Stimulated activated CD8-positive, alpha-beta memory T cell treated with anti-CD3 and anti-CD28 coated beads, Interleukin-4, amount 100 ng/mL, for 4 hours (primary cell): ENCODE measurements around the gene RPEL1.
"Not testable (repeated sequence)": the region's sequence is repeated elsewhere in the genome, so short reads cannot be mapped to it uniquely, and the experiment has no call there.

Experiments
- DNase-seq, 2 donors: peaks; one replicate each; pipeline ENCODE4 v3.0.0-alpha.2; 2020; ENCODE audit warnings: low read depth in 2 of 2, low spot score in 1 of 2

Gene RPEL1

DNA sequence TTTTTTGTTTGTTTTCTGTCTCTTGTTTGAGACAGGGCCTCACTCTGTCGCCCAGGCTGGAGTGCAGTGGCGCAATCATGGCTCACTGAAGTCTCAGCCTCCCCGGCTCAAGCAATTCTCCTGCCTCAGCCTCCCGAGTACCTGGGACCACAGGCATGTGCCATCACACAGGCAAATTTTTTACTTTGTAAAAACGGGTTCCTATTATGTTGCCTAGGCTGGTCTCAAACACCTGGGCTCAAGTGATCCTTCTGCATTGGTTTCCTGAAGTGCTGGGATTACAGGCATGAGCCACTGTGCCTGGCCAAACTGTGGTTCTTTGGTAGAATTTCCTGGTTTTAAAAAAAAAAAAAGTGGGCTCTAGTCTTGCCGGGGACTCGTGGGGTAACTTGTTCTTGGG, at the start of gene RPEL1:
TSS of gene RPEL1 (plus strand) at position 301 of the 400 bp plus-strand sequence. CDS start 110 bp downstream, outside the sequence.
- not testable (repeated sequence) for DNase-seq

GRCh38 chr10:103196516-103196915, 49.2 kb upstream of the RPEL1 start:
- DNase-seq, result no peak

DNA sequence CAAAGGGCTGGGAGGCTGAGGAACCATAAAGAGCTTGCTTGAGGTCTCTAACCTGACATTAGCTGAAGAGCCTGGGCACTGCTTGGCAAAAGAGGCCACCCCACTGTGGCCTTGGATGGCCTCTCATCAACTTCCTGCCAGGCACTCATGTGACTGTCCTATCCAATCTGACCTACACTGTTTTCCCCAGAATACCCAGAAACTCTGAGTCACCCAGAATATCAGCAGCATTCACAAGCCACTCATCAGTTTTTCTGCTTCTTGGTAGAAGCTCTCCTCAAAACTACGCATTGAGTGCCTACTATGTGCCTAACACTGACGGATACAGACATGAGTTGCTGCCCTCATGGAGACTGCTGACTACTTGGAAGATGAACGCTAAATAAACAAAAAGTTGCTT, 48.5 kb upstream of the RPEL1 start:
- DNase-seq, result no peak

DNA sequence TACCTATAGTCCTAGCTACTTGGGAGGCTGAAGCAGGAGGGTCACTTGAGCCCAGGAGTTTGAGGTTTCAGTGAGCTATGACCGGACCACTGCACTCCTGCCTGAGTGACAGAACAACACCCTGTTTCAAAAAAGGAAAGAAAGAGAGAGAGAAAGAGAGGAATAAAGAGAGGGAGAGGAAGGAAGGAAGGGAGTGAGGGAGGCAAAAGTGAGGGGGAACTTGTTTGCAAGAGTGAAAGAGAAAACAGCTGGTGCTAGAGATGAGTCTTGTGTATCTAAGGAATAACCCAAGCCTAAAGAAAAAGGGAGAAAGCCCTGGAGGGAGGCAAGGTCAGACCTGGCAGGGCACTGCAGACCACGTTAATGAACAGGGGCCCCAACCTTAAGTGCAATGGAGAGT, 47.8 kb upstream of the RPEL1 start:
- no peak for DNase-seq

DNA sequence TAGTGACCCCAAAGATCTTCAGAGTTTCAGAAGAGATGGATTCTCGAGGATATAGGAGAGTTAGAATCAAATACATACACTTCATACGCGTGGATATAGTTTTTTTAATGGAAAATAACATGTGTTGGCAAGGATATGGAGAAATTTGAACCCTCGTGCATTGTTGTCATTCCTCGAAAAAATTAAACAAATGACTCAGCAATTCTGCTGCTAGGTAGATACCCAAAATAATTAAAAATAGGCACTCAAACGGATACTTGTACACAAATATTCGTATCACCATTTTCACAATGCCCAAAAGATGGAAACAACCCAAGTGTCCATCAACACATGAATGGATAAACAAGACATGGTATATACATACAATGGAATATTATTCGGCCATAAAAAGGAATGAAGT, 47.0 kb upstream of the RPEL1 start:
- DNase-seq, result no peak

- no peak for DNase-seq
Observed at GRCh38 chr10:103199488-103199887, 46.2 kb upstream of the RPEL1 start.

- DNase-seq, result no peak
Observed at GRCh38 chr10:103202319-103202718, 43.4 kb upstream of the RPEL1 start.

DNA sequence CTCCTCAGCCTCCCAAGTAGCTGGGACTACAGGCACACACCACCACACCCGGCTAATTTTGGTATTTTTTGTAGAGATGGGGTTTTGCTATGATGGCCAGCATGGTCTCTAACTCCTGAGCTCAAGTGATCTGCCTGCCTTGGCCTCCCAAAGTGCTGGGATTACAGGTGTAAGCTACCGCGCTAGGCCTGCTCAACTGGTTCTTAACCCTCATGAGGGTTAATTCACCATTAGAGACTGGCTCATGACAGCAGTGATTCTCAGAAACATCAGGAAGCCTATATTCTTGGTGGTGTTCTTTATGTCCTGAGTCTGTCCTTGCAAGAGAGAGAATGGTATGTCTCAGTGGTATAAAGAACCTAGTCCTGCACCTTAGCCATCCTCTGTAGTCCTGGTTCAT, 42.2 kb upstream of the RPEL1 start:
- DNase-seq, result no peak

DNA sequence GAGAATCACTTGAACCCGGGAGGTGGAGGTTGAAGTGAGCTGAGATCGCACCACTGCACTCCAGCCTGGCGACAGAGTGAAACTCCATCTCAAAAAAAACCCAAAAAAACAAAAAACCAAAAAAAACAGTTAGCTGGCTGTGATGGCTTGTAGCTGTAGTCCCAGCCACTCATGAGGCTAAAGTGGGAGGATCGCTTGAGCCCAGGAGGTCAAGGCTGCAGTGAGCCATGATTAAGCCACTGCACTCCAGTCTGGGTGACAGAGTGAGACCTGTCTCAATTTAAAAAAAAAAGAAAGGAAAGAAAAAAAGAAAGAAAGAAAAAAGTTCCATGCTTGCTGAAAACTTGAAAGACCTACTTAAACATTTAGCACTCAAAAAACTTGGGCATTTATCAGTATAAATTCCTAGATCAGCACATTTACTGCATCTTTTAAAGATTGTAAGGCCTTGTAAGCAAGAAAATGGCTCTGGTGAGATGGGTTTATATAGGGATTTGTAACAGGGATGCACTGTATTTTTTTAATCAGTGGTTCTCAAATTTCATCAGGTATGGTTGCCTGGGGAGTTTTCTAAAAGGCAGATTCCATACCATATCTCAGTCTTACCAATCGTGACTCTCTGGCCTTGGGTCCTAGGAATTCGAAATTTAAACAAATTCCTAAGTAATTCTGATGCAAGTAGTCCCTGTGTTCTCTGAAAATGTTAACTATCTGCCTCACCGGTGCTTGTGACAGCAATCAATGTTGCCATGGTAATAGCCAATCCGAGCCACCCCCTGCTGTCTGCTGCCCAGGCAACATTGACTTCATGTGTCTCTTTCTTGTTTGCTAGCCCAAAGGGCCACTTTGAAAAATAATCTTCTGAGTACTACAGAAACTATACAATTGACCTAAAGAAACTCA, 41.1 kb upstream of the RPEL1 start:
- no peak for DNase-seq

GRCh38 chr10:103205401-103205800, 40.3 kb upstream of the RPEL1 start:
- DNase-seq, result not testable (repeated sequence)

- not testable (repeated sequence) for DNase-seq
Observed at GRCh38 chr10:103206715-103207114, 39.0 kb upstream of the RPEL1 start.

GRCh38 chr10:103207141-103207540, 38.5 kb upstream of the RPEL1 start:
- DNase-seq, result no peak

- not testable (repeated sequence) for DNase-seq
Observed at GRCh38 chr10:103207643-103208042, 38.0 kb upstream of the RPEL1 start.

- DNase-seq, result not testable (repeated sequence)
Observed at GRCh38 chr10:103210262-103210661, 35.4 kb upstream of the RPEL1 start.

- DNase-seq, result no peak
Observed at GRCh38 chr10:103215601-103216000, 30.1 kb upstream of the RPEL1 start.

DNA sequence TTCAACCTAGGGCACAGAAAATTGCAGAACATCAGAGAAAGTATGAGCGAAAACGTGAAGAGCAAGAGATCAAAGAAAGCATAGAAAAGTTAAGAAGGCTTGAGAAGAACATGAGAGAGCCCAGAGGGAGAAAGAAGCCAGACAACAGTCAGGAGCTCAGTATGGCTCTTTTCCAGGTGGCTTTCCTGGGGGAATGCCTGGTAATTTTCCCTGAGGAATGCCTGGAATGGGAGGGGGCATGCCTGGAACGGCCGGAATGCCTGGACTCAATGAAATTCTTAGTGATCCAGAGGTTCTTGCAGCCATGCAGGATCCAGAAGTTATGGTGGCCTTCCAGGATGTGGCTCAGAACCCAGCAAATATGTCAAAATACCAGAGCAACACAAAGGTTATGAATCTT, 29.3 kb upstream of the RPEL1 start:
- not testable (repeated sequence) for DNase-seq

- DNase-seq, result no peak
Observed at GRCh38 chr10:103224133-103224532, 21.6 kb upstream of the RPEL1 start.

GRCh38 chr10:103224721-103225120, 21.0 kb upstream of the RPEL1 start:
- DNase-seq, result not testable (repeated sequence)

- no peak for DNase-seq
Observed at GRCh38 chr10:103225939-103226338, 19.7 kb upstream of the RPEL1 start.

GRCh38 chr10:103227416-103227815, 18.3 kb upstream of the RPEL1 start:
- no peak for DNase-seq

DNA sequence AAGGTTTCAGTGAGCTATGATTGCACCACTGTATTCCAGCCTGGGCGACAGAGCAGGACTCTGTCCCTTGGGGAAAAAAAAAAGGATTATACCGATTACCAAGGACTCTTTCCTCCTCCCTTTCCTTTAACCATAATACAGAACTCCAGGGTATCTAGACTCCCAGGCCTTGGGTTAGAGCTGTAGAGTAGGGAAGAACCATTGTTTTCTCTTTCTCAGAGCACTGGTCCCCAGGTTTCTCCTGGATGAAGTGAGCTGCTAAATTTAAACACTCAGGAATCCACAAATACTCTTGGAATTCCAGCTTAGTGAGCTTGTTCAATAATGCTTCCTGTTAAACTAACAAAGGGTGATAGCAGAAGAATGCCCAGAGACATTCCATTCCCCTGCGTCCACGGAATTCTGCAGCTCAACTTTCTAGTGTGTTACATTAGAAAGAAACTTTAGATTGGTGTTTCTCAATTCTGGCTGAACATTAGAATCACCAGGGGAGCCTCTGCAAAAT, 14.6 kb upstream of the RPEL1 start:
- no peak for DNase-seq

DNA sequence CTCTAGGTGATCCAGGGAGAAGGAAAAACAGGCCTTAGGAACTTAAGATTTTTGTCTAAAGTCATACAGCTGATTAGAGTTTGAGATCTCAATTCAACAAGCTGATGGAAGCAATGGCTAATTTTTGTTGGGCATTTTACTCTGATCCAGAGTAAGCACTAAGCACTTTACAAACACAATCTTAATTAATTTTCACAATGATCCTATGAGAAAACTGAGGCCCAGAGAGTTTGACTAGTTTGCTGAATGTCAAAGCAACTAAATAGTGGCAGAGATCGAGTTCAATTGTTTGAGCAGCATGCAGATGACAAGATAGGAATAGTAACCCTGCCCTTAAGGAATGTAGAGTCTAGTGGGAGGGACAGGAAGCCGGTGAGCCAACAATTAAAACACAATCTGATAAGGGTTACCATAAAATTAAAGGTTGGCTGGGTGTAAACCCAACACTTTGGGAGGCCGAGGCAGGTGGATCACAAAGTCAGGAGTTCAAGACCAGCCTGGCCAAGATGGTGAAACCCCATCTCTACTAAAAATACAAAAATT, 13.5 kb upstream of the RPEL1 start:
- DNase-seq, result no peak
